Body of pancreas (tissue), 4 donors: ENCODE data around the gene AGT. TPM values are rescaled to one million over a fixed set of nuclear protein-coding genes. Genes with fewer than 3 reads are reported as not detected.

ENCODE experiments used
- ATAC-seq: fragments of 150-250 bp; one replicate; pipeline ENCODE4 v1.9.1; 2016
- DNase-seq, 4 donors: peaks; one replicate each; pipeline ENCODE4 v3.0.0-alpha.2; 2019
- H3K27ac ChIP-seq, 4 donors: fragments of 200-600 bp; sonication (generic); 1 replicate in 3 of 4; 2 replicates in 1 of 4; pipeline versions ENCODE4 v1.5.1 to v1.6.1; 2016 to 2019; ENCODE audit warnings: mild to moderate bottlenecking in 1 of 4, mixed read lengths in 1 of 4, moderate library complexity in 1 of 4
- H3K27me3 ChIP-seq, 2 donors: fragments of 200-600 bp; sonication (generic); one replicate each; pipeline ENCODE4 v1.6.0; 2016; ENCODE audit warnings: mild to moderate bottlenecking in 1 of 2
- H3K36me3 ChIP-seq, 2 donors: fragments of 200-600 bp; sonication (generic); replicated peaks in 1 of 2; 2 replicates each; pipeline ENCODE4 v1.5.1; 2016; ENCODE audit warnings: low read depth in 2 of 2; ENCODE audit not compliant: insufficient read depth in 1 of 2
- H3K4me1 ChIP-seq: fragments of 200-600 bp; sonication (generic); one replicate; pipeline ENCODE4 v1.6.0; 2016
- H3K4me3 ChIP-seq, 2 donors: fragments of 200-600 bp; sonication (generic); 1 replicate in 1 of 2; 2 replicates in 1 of 2; pipeline ENCODE4 v1.5.1; 2016 to 2019
- H3K9me3 ChIP-seq, 3 donors: fragments of 200-600 bp; sonication (generic); 1 replicate in 2 of 3; 2 replicates in 1 of 3; pipeline ENCODE4 v1.5.1; 2016
- POLR2A ChIP-seq, 3 donors: fragments of 450-650 bp; IDR thresholded peaks; one replicate each; pipeline ENCODE4 v1.6.1; 2016; ENCODE audit warnings: antibody characterized with exemption in 3 of 3, mild to moderate bottlenecking in 2 of 3
- WGBS, 2 donors: methylation state at CpG; one replicate each; pipeline ENCODE4 v1.1.5; 2017; 5-methylcytosine and 5-hydroxymethylcytosine counted together
- intact Hi-C: fragments of 100-400 bp; cut with DNase I; formaldehyde crosslinking; loops from one replicate; pipeline ENCODE4 v1.15.1; 2023
- total RNA-seq, 2 donors: library from RNA; depleted of rRNA; stranded (reverse); fragments of >200 nt; gene quantifications; one replicate each; pipeline ENCODE4 v1.1.0, GENCODE V29; 2016
- TF ChIP-seq, protein P1 (sequence below), 7 experiments: fragments of 450-650 bp in 4 of 7; fragments of 200-600 bp in 3 of 7; sonication (generic) in 3 of 7; IDR thresholded peaks; one replicate each; pipeline ENCODE4 v1.5.1; 2016 to 2019; ENCODE audit warnings: antibody characterized with exemption in 7 of 7

AGT gene
- total RNA-seq, 2 donors from 2014 or later: 5.6 to 11.2 TPM

DNA sequence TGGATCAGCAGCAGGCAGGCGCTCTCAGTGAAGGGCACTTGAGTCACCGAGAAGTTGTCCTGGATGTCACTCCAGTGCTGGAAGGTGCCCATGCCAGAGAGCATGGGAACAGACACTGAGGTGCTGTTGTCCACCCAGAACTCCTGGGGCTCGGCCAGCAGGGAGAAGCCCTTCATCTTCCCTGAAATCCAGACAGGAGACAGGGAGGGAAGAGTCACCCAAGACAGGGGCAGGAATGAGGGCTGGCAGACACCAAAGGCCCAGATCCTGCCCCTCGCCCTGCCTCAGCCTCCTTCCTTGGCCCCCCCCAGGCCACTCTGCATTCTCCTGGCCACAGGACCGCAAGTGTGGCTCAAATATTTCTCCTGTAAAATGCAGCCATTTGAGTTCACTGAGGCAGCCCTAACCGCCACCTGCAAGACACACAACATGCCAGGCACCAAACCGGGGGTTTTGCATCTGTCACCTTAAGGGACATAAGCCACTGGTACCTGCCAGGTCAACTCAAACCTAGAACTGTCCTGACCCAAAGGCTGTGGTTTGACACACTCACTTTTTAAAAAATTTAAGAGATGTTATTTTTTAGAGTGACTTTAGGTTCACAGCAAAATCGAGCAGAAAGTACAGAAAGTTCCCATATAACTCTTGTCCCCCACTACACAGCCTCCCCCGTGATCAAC, 7.8 kb downstream of the AGT start:
- Histone ChIP-seq H3K27ac (no peak overlapping the region), H3K27me3 (no peaks in the 10 kb centered on the region), H3K4me1 (no peaks in the 10 kb centered on the region), H3K36me3 (no peaks in the 10 kb centered on the region), H3K9me3 (no peaks in the 10 kb centered on the region), H3K4me3 (no peak overlapping the region)
- DNase-seq (no peak), ATAC-seq (no peak)
- TF ChIP-seq POLR2A (IDR thresholded peaks at IDR 0.05): no peak
- TF ChIP-seq, protein P1, sequence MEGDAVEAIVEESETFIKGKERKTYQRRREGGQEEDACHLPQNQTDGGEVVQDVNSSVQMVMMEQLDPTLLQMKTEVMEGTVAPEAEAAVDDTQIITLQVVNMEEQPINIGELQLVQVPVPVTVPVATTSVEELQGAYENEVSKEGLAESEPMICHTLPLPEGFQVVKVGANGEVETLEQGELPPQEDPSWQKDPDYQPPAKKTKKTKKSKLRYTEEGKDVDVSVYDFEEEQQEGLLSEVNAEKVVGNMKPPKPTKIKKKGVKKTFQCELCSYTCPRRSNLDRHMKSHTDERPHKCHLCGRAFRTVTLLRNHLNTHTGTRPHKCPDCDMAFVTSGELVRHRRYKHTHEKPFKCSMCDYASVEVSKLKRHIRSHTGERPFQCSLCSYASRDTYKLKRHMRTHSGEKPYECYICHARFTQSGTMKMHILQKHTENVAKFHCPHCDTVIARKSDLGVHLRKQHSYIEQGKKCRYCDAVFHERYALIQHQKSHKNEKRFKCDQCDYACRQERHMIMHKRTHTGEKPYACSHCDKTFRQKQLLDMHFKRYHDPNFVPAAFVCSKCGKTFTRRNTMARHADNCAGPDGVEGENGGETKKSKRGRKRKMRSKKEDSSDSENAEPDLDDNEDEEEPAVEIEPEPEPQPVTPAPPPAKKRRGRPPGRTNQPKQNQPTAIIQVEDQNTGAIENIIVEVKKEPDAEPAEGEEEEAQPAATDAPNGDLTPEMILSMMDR (IDR thresholded peaks at IDR 0.05): no peak
- 79 to 89% methylated on average over 5 to 9 of the region's 9 CpGs for WGBS, 2 donors
- intact Hi-C loops: no loop called here

DNA sequence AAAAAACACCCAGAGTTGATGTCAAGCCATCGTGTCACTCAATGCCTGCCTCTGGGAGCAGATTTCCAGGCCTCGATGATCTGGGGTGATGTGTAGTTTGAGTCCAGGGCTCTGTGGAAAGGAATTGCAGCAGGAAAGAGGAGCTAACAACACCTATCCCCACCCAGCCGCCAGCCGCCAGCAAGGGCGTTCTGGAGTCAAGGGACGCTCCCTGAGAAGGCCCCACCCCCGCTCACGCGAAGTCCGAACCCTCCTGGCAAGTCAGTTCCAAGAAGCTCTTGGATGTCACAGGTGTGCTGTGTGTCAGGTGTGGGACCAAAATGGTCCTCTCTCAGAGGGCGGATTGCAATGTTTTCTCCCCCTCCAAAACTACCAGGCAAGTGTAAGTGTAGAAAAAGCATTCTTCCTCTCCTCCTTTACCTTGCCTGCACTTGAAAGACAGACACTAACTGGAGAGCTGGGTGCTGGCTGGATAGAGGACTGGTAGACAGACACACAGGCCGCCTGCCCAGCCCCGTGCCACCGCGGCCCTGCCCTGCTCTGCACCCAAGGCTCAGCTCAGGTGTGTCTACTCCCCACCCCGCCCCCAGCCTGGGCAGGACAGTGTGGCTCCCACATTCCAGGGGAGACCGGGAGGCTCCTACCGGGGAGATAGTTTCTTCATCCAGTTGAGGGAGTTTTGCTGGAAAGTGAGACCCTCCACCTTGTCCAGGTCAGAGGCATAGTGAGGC, 8.5 kb downstream of the AGT start:
- 84 to 89% methylated on average over 16 to 18 of the region's 18 CpGs for WGBS, 2 donors
- ATAC-seq: no peak
- H3K36me3 ChIP-seq: no peaks in the 10 kb centered on the region

DNA sequence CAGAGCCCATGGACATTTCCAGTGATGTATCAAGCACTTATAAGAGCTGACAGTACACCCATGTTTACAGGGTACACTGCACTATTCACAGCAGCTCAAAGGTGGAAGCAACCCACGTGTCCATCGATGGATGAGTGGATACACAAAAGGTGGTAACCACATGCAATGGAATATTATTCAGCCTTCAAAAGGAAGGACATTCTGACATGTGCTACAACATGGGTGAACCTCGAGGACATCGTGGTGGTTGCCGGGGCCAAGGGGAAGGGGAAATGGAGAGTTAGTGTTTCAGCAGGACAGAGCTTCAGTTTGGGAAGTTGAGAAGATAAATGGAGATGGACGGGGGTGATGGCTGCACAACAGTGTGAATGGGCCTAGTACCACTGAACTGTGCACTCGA, 9.1 kb downstream of the AGT start:
- WGBS, 2 donors: 89 to 90% methylated on average over 7 of the region's 7 CpGs
- Histone ChIP-seq H3K36me3 (no peaks in the 10 kb centered on the region), H3K4me3 (no peak overlapping the region), H3K4me1 (no peaks in the 10 kb centered on the region), H3K9me3 (no peaks in the 10 kb centered on the region), H3K27me3 (no peaks in the 10 kb centered on the region), H3K27ac (no peak overlapping the region)
- no peak for ATAC-seq
- intact Hi-C loops: no loop called here
- DNase-seq: no peak
- TF ChIP-seq POLR2A (IDR thresholded peaks at IDR 0.05): no peak

More for the DNA sequence above, 8.5 kb downstream of the AGT start:
- Histone ChIP-seq H3K27ac (no peak overlapping the region), H3K27me3 (no peaks in the 10 kb centered on the region), H3K4me3 (no peak overlapping the region), H3K4me1 (no peaks in the 10 kb centered on the region), H3K9me3 (no peaks in the 10 kb centered on the region)
- no peak for TF ChIP-seq POLR2A (IDR thresholded peaks at IDR 0.05)
- TF ChIP-seq, protein P1 (IDR thresholded peaks at IDR 0.05): no peak
- intact Hi-C loops: no loop called here
- no peak for DNase-seq

DNA sequence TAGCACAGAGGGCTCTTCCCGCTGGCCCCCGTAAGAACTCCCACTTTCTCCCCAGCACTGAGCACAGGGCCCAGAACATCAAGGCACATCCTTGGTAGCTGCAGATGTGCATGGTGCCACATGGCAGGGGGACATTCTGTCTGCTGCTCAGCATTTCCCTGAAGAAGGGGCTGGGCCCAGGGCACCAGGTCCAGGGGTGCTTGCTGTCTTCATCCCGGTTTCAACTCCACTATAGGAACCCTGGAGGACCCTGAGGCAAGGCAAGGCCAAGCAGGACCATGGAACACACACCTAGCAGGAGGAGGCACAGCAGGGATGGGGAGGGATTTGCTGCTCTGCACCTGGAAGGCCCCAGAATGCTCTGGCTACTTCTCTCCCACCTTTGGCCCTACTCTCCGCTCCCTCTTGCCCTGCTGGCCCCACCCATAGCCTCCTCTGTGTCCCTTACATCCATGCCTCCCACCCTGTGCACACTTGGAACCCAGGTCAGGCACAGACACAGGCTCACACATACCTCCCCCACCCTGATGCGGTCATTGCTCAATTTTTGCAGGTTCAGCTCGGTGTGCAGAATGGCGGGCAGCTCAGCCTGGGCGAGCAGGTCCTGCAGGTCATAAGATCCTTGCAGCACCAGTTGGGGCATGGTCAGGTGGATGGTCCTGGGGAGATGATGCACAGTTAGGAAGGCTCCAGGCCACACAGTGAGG, 10.1 kb downstream of the AGT start:
- DNase-seq (no peak), ATAC-seq (no peak)
- no peak overlapping the region for H3K4me3 ChIP-seq
- no peaks in the 10 kb centered on the region for H3K4me1 ChIP-seq
- H3K27me3 ChIP-seq: no peaks in the 10 kb centered on the region
- 93 to 96% methylated on average over 8 of the region's 8 CpGs for WGBS, 2 donors
- no peak overlapping the region for H3K27ac ChIP-seq
- TF ChIP-seq, protein P1 (IDR thresholded peaks at IDR 0.05): no peak
- TF ChIP-seq POLR2A (IDR thresholded peaks at IDR 0.05): no peak
- H3K9me3 ChIP-seq: no peaks in the 10 kb centered on the region
- intact Hi-C loops: no loop called here
- no peaks in the 10 kb centered on the region for H3K36me3 ChIP-seq

DNA sequence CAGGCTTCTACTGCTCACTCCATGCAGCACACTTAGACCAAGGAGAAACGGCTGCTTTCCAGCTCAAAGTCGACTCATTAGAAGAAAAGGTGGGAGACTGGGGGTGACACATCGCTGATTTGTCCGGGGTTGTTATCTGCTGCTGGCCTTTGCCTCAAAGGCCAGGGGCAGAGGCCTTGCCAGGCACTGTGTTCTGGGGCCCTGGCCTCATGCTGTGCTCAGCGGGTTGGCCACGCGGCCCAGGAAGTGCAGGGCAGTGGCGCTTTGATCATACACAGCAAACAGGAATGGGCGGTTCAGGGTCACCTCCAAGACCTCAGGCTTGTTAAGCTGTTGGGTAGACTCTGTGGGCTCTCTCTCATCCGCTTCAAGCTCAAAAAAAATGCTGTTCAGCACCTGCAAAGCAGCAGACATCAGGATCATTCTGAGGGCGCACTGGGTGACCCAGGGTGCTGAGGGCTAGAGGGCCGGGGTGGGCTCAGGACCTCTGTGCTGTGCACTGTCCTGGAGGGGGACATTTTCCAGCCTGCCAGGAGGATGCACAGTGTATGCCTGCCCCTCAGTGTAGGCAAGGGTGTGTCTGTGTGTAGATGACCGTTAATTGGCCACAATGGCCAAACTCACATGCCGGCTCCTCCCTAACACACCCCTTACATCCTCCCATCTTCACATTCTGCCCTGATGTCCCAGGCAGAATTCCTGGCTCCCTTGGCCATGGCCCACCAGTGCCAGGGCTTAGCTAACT, 10.8 kb downstream of the AGT start:
- intact Hi-C loops: no loop called here
- no peaks in the 10 kb centered on the region for H3K4me1 ChIP-seq
- TF ChIP-seq, protein P1 (IDR thresholded peaks at IDR 0.05): no peak
- no peak for TF ChIP-seq POLR2A (IDR thresholded peaks at IDR 0.05)
- H3K27me3 ChIP-seq: no peaks in the 10 kb centered on the region
- no peaks in the 10 kb centered on the region for H3K9me3 ChIP-seq
- ATAC-seq: no peak
- WGBS, 2 donors: 75 to 83% methylated on average over 4 to 14 of the region's 14 CpGs
- no peak overlapping the region for H3K4me3 ChIP-seq
- no peak for DNase-seq
- H3K27ac ChIP-seq: no peak overlapping the region
- H3K36me3 ChIP-seq: no peaks in the 10 kb centered on the region
